ENCODE measurements around the gene LMBRD2. TPM values are rescaled to one million over a fixed set of nuclear protein-coding genes. Genes with fewer than 3 reads are reported as not detected.

The LMBRD2 gene
- total and polyA plus RNA-seq, 2 experiments from 2014 or later, result 7.0 to 14.5 TPM

DNA sequence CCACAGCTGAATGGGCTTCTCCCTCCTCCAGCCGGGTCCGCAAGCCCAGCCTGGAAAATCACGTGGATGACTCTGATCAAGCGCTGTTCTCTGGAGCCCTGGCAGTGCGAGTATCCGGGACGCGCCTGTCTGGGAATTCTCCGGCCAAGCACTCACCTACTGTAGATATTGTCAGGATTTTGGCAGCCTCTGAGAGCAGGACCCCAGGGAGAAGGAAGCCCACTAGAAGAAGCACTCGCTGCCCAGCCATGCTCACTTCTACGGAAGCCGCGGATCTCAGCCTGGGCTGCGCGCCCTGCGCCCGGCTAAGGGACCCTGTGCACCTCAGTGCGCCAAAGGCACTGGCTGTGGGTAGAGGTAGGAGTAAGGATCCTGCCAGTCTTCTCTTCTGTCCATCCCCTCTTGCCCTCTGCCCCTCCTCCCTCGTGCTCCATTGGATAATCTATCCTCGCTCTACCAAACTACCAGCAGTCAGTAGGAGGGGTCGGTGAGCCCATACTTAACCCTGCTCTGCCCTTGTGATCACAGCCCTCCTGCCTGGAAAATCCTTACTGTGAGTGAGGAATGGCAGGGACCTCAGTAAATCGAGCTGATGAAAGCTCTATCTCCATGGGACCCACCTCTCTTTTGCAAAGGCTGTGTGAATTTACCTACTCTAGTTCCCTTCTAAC, 85.0 kb downstream of the LMBRD2 start, which contains the start of gene UGT3A2:
TSS of gene UGT3A2 (minus strand) at position 343 of the 671 bp plus-strand sequence. CDS start at position 250, 93 bp downstream.
- Histone ChIP-seq H4K20me1 (ENCODE audit: insufficient read depth) (no peaks in the 10 kb centered on the region), H3K4me3 (no peak within 1 kb of the TSS), H3K4me1 (ENCODE audit: insufficient read depth) (no peaks in the 10 kb centered on the region), H3K27me3 (replicated peaks; ENCODE audit: insufficient read depth) (peaks cover 47% of the 10 kb centered on the region), H3K4me2 (ENCODE audit: unreplicated experiment) (no peak within 1 kb of the TSS), H3K79me2 (ENCODE audit: insufficient read depth) (no peaks in the 10 kb centered on the region), H3K9me2 (ENCODE audit: insufficient read depth) (no peaks in the 10 kb centered on the region), H3K9ac (no peak within 1 kb of the TSS), H3K9me3 (ENCODE audit: low read depth) (no peaks in the 10 kb centered on the region), H3K36me3 (ENCODE audit: low read depth) (no peaks in the 10 kb centered on the region), H2AFZ (no peak within 1 kb of the TSS; the same call in 1 of the 2 replicates), H3F3A (ENCODE audit: insufficient read depth) (no peaks in the 10 kb centered on the region), H3K27ac (no peak within 1 kb of the TSS)
- no peak for DNase-seq
- WGBS, 2 experiments (ENCODE audit: low coverage in 1 of 2, low lambda C conversion rate in 2 of 2, missing lambda C conversion rate in 2 of 2), result 6% methylated on average over 22 of the region's 22 CpGs
- no peak for TF ChIP-seq EZH2 (IDR thresholded peaks at IDR 0.05; ENCODE audit: insufficient read depth, poor library complexity, severe bottlenecking)
- TF ChIP-seq EZH2phosphoT487 (IDR thresholded peaks at IDR 0.05; ENCODE audit: insufficient read depth, low read depth), result no peak
- in situ Hi-C loops (cut with MboI), result no loop called here

GRCh38 chr5:36066001-36066539, 85.6 kb downstream of the LMBRD2 start:
- H3K4me1 ChIP-seq (ENCODE audit: insufficient read depth), result no peaks in the 10 kb centered on the region
- H2AFZ ChIP-seq, result no peak overlapping the region; the same call in 1 of the 2 replicates
- H3K9me3 ChIP-seq (ENCODE audit: low read depth), result no peaks in the 10 kb centered on the region
- H3K27me3 ChIP-seq (replicated peaks; ENCODE audit: insufficient read depth), result peaks cover 47% of the 10 kb centered on the region
- in situ Hi-C loops (cut with MboI), result no loop called here
- H3K4me3 ChIP-seq, result no peak overlapping the region
- H3K27ac ChIP-seq, result no peak overlapping the region
- H3K36me3 ChIP-seq (ENCODE audit: low read depth), result no peaks in the 10 kb centered on the region
- DNase-seq, result no peak
- H3K79me2 ChIP-seq (ENCODE audit: insufficient read depth), result no peaks in the 10 kb centered on the region
- no peak overlapping the region for H3K9ac ChIP-seq
- TF ChIP-seq EZH2phosphoT487 (IDR thresholded peaks at IDR 0.05; ENCODE audit: insufficient read depth, low read depth), result no peak
- H3K9me2 ChIP-seq (ENCODE audit: insufficient read depth), result no peaks in the 10 kb centered on the region
- H3F3A ChIP-seq (ENCODE audit: insufficient read depth), result no peaks in the 10 kb centered on the region
- no peaks in the 10 kb centered on the region for H4K20me1 ChIP-seq (ENCODE audit: insufficient read depth)
- WGBS, 2 experiments (ENCODE audit: low coverage in 1 of 2, low lambda C conversion rate in 2 of 2, missing lambda C conversion rate in 2 of 2), result 28 to 34% methylated on average over 13 of the region's 13 CpGs
- no peak overlapping the region for H3K4me2 ChIP-seq (ENCODE audit: unreplicated experiment)

- Histone ChIP-seq H2AFZ (peak overlapping the region; percentile 45), H3F3A (ENCODE audit: insufficient read depth) (peaks cover 5% of the 10 kb centered on the region; the same call in 1 of the 2 replicates), H3K27me3 (replicated peaks; ENCODE audit: insufficient read depth) (peaks cover 16% of the 10 kb centered on the region), H3K9ac (no peak overlapping the region), H3K27ac (no peak overlapping the region), H3K4me3 (peak overlapping the region; percentile 38; the same call in 1 of the 2 replicates), H4K20me1 (ENCODE audit: insufficient read depth) (no peaks in the 10 kb centered on the region), H3K4me2 (ENCODE audit: unreplicated experiment) (peak overlapping the region; percentile 46), H3K9me2 (ENCODE audit: insufficient read depth) (no peaks in the 10 kb centered on the region), H3K79me2 (ENCODE audit: insufficient read depth) (no peaks in the 10 kb centered on the region), H3K36me3 (ENCODE audit: low read depth) (no peaks in the 10 kb centered on the region), H3K9me3 (ENCODE audit: low read depth) (no peaks in the 10 kb centered on the region), H3K4me1 (ENCODE audit: insufficient read depth) (peaks cover 13% of the 10 kb centered on the region)
- TF ChIP-seq EZH2phosphoT487 (IDR thresholded peaks at IDR 0.05; ENCODE audit: insufficient read depth, low read depth) (no peak), EZH2 (IDR thresholded peaks at IDR 0.05; ENCODE audit: insufficient read depth, poor library complexity, severe bottlenecking) (no peak)
- in situ Hi-C loops (cut with MboI), result no loop called here
- peak; percentile 61 for DNase-seq
- WGBS, 2 experiments (ENCODE audit: low coverage in 1 of 2, low lambda C conversion rate in 2 of 2, missing lambda C conversion rate in 2 of 2), result 7 to 9% methylated on average over 12 of the region's 12 CpGs
Measured at GRCh38 chr5:36060420-36060887, 91.2 kb downstream of the LMBRD2 start.

GRCh38 chr5:36059571-36060419, 91.9 kb downstream of the LMBRD2 start:
- Histone ChIP-seq H3K9me2 (ENCODE audit: insufficient read depth) (no peaks in the 10 kb centered on the region), H2AFZ (peak overlapping the region; percentile 45), H3K9ac (no peak overlapping the region), H3K4me1 (ENCODE audit: insufficient read depth) (peaks cover 13% of the 10 kb centered on the region), H3F3A (ENCODE audit: insufficient read depth) (peaks cover 5% of the 10 kb centered on the region; the same call in 1 of the 2 replicates), H3K4me2 (ENCODE audit: unreplicated experiment) (peak overlapping the region; percentile 46), H3K36me3 (ENCODE audit: low read depth) (no peaks in the 10 kb centered on the region), H3K4me3 (peak overlapping the region; percentile 38; the same call in 1 of the 2 replicates), H3K27ac (no peak overlapping the region), H4K20me1 (ENCODE audit: insufficient read depth) (no peaks in the 10 kb centered on the region), H3K27me3 (replicated peaks; ENCODE audit: insufficient read depth) (peaks cover 10% of the 10 kb centered on the region), H3K9me3 (ENCODE audit: low read depth) (no peaks in the 10 kb centered on the region), H3K79me2 (ENCODE audit: insufficient read depth) (no peaks in the 10 kb centered on the region)
- in situ Hi-C loops (cut with MboI), result no loop called here
- no peak for TF ChIP-seq EZH2 (IDR thresholded peaks at IDR 0.05; ENCODE audit: insufficient read depth, poor library complexity, severe bottlenecking)
- no peak for TF ChIP-seq EZH2phosphoT487 (IDR thresholded peaks at IDR 0.05; ENCODE audit: insufficient read depth, low read depth)
- peak; percentile 71 for DNase-seq
- WGBS, 2 experiments (ENCODE audit: low coverage in 1 of 2, low lambda C conversion rate in 2 of 2, missing lambda C conversion rate in 2 of 2), result 35 to 38% methylated on average over 5 of the region's 5 CpGs

Data from GM23248 (cell line).